Immature natural killer cell (primary cell): ENCODE results near the gene LRIT2. TPM values are rescaled to one million over a fixed set of nuclear protein-coding genes. Genes with fewer than 3 reads are reported as not detected.
"Not testable (repeated sequence)": the region's sequence is repeated elsewhere in the genome, so short reads cannot be mapped to it uniquely, and the experiment has no call there.

Experiments used
- DNase-seq, 3 donors: peaks; one replicate each; pipeline ENCODE4 v3.0.0; 2022; ENCODE audit warnings: mixed read lengths in 1 of 3
- H3K27ac Mint-ChIP-seq, 6 donors: one replicate each; pipeline ENCODE4 v1.8.0; 2020; ENCODE audit warnings: mixed read lengths in 6 of 6, mild to moderate bottlenecking in 5 of 6, inconsistent platforms in 4 of 6, moderate library complexity in 3 of 6
- H3K27me3 Mint-ChIP-seq, 3 donors: one replicate each; pipeline ENCODE4 v1.8.0; 2020 to 2021; ENCODE audit warnings: low read depth in 3 of 3, mild to moderate bottlenecking in 3 of 3, mixed read lengths in 3 of 3, moderate library complexity in 3 of 3, inconsistent platforms in 1 of 3
- H3K36me3 Mint-ChIP-seq, 3 donors: one replicate each; pipeline ENCODE4 v1.8.0; 2020; ENCODE audit warnings: mixed read lengths in 3 of 3, inconsistent platforms in 2 of 3, mild to moderate bottlenecking in 2 of 3
- H3K4me1 Mint-ChIP-seq, 2 donors: one replicate each; pipeline ENCODE4 v1.8.0; 2020; ENCODE audit warnings: inconsistent platforms in 2 of 2, mild to moderate bottlenecking in 2 of 2, mixed read lengths in 2 of 2, moderate library complexity in 1 of 2
- H3K4me3 Mint-ChIP-seq, 5 donors: one replicate each; pipeline ENCODE4 v1.8.0; 2020; ENCODE audit warnings: mild to moderate bottlenecking in 5 of 5, mixed read lengths in 5 of 5, inconsistent platforms in 3 of 5, moderate library complexity in 3 of 5
- H3K9me3 Mint-ChIP-seq, 6 donors: one replicate each; pipeline ENCODE4 v1.8.0; 2020; ENCODE audit warnings: mild to moderate bottlenecking in 6 of 6, mixed read lengths in 6 of 6, inconsistent platforms in 4 of 6, moderate library complexity in 3 of 6
- polyA plus RNA-seq, 3 donors: library from polyadenylated mRNA; unstranded; fragments of 300-500 nt; fragmentation: Illumina TruSeq; gene quantifications; one replicate each; pipeline ENCODE4 v1.2.3, GENCODE V29; 2021

LRIT2 gene
- polyA plus RNA-seq, 3 donors from 2014 or later: not detected

GRCh38 chr10:84195044-84195830 is 30.1 kb downstream of the LRIT2 start:
- peaks cover 2 to 17% (median 2%) of the 10 kb centered on the region in 3 donors for H3K27me3 Mint-ChIP-seq
- no peak overlapping the region for H3K27ac Mint-ChIP-seq

DNA sequence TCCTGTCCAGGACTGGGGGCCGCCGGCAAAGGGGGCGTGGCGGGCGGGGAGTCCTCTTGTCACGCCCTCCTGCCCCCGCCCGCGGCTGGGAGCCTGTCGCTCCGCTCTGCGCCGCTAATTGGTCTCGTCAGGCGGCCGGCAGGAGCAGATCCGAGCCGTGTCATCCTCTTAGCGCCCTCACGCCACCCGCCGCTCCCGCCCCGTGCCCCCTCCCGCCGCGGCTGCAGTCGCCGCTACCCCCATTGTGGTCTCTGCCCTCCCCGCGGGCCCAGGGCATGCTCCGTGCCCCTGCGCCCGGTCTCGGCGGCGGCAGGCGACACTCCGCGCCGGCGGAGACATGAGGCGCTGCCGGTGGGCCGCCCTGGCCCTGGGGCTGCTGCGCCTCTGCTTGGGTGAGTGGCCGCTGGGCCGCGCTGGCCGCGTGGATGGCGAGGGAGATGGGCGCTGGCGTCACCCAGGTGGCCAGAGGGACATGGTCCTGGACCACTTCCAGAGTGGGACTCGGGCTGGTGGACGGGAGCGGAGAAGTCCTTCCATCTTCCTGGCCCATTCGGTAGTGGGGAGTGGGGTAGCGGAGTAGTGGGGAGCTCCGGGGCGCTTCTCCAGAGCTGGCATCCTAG is 30.8 kb downstream of the LRIT2 start, which contains the start of gene CDHR1:
CDHR1 (plus strand) TSS at position 114 of the 620 bp plus-strand sequence; CDS start at position 338, 224 bp downstream.
- peak within 1 kb of the TSS; percentile 77 to 80 (median 77) for H3K4me3 Mint-ChIP-seq
- peaks cover 28 to 44% of the 10 kb centered on the region in 2 donors for H3K4me1 Mint-ChIP-seq
- DNase-seq: peak; percentile 66 to 72 (median 69)
- peak within 1 kb of the TSS in 2 of 6 donors; percentile 62 to 70 for H3K27ac Mint-ChIP-seq
- H3K36me3 Mint-ChIP-seq: peaks cover 0 to 9% (median 6%) of the 10 kb centered on the region in 3 donors
- H3K9me3 Mint-ChIP-seq: no peaks in the 10 kb centered on the region
- peaks cover 2 to 17% (median 2%) of the 10 kb centered on the region in 3 donors for H3K27me3 Mint-ChIP-seq

More at GRCh38 chr10:84195044-84195830, 30.1 kb downstream of the LRIT2 start:
- peak overlapping the region; percentile 77 to 80 (median 77) for H3K4me3 Mint-ChIP-seq
- peaks cover 0 to 11% (median 6%) of the 10 kb centered on the region in 3 donors for H3K36me3 Mint-ChIP-seq
- no peak for DNase-seq
- H3K4me1 Mint-ChIP-seq: peaks cover 28 to 42% of the 10 kb centered on the region in 2 donors
- H3K9me3 Mint-ChIP-seq: no peaks in the 10 kb centered on the region

DNA sequence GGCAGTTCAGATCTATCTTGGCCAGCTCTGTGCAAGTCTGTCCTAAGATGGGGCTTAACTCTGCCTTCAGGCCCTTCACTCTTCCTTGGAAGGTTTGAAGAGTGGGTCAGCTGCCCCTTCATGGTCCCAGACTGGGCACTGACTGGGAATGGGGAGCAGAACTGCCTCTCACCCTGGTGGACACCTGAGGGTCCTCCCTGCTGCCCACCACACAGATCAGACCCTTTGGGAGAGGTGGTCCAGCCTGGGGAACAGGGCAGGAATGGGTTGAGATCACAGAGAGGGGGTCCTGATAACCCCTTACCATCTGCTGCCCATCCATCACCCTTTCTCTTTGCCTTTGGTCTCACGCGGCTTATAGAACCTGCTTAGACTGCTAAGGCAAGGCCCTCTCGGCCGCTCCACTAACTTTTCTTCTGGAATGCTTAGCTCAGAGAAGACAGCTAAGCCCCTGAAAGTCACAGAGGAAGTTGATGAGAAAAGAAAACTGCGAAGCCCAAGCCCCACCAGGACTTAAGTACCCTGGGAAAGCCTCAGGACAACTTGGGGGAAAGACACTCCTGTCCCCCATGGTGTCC is 31.4 kb downstream of the LRIT2 start:
- DNase-seq: no peak
- Mint-ChIP-seq H3K4me3 (peak overlapping the region; percentile 77 to 80 (median 77)), H3K9me3 (no peaks in the 10 kb centered on the region), H3K27me3 (peaks cover 2 to 17% (median 2%) of the 10 kb centered on the region in 3 donors), H3K4me1 (peaks cover 28 to 44% of the 10 kb centered on the region in 2 donors), H3K36me3 (peaks cover 0 to 7% (median 6%) of the 10 kb centered on the region in 3 donors), H3K27ac (peak overlapping the region in 2 of 6 donors; percentile 62 to 70)

- H3K4me1 Mint-ChIP-seq: peaks cover 28 to 44% of the 10 kb centered on the region in 2 donors
- H3K9me3 Mint-ChIP-seq: no peaks in the 10 kb centered on the region
- no peak for DNase-seq
- peak overlapping the region; percentile 36 to 77 (median 48) for H3K4me3 Mint-ChIP-seq
- H3K36me3 Mint-ChIP-seq: peaks cover 0 to 3% (median 2%) of the 10 kb centered on the region in 3 donors
- peak overlapping the region in 1 of 6 donors; percentile 10 for H3K27ac Mint-ChIP-seq
- peaks cover 2 to 19% (median 2%) of the 10 kb centered on the region in 3 donors for H3K27me3 Mint-ChIP-seq
Observed at GRCh38 chr10:84193327-84193726, 32.0 kb downstream of the LRIT2 start.

GRCh38 chr10:84191106-84191505 is 34.2 kb downstream of the LRIT2 start:
- Mint-ChIP-seq H3K4me3 (peak overlapping the region in 2 of 5 donors; percentile 0 to 16), H3K36me3 (no peaks in the 10 kb centered on the region), H3K27me3 (peaks cover 2 to 17% (median 2%) of the 10 kb centered on the region in 3 donors), H3K27ac (peak overlapping the region in 3 of 6 donors; percentile 2 to 13 (median 5)), H3K9me3 (no peaks in the 10 kb centered on the region), H3K4me1 (peaks cover 28 to 39% of the 10 kb centered on the region in 2 donors)
- DNase-seq: peak in 1 of 3 donors; percentile 13

DNA sequence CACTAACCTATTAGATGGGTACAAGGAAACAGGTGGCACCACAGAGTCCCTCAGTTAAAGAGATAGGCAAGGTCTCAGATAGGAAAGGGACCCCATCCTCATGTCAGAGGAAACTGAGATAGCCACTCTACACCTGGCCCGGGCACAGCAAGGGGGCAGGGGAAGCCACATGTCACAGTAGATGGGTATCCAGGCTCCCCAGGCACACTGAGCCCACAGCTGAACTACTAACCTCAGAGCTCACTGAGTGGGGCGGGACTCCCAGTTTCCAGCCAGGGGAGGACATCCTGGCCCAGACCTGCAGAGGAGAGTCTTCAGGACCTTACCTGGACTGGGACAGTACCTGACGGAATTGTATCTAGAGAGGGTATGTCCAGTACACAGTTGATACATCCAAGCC is 34.7 kb downstream of the LRIT2 start:
- Mint-ChIP-seq H3K4me1 (peaks cover 25 to 35% of the 10 kb centered on the region in 2 donors), H3K27ac (no peak overlapping the region), H3K27me3 (peaks cover 0 to 15% (median 2%) of the 10 kb centered on the region in 3 donors), H3K9me3 (no peaks in the 10 kb centered on the region), H3K36me3 (no peaks in the 10 kb centered on the region), H3K4me3 (no peak overlapping the region)
- DNase-seq: no peak

DNA sequence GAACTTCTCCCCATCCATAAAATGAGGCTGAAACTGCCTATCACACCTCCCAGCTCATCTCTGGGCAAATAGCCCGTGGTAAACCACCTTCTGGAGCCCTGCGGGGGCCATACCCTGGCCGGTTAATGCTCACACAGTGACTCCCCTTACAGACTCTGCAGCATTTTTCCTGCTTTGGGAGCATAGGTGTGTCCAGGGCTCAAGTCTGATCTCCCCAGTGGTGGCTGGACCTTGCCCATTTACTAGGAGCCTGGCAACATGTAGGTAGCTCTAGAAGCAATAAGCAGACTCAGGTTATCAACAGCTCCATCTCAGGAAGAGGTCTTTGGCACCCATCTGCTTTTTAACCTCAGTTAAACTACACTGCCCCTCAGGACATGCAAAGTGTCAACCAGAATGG is 36.5 kb downstream of the LRIT2 start:
- peak in 2 of 3 donors; percentile 18 to 23 for DNase-seq
- Mint-ChIP-seq H3K27me3 (peaks cover 0 to 15% (median 2%) of the 10 kb centered on the region in 3 donors), H3K9me3 (no peaks in the 10 kb centered on the region), H3K27ac (peak overlapping the region in 1 of 6 donors; percentile 80), H3K36me3 (no peaks in the 10 kb centered on the region), H3K4me1 (peaks cover 26 to 31% of the 10 kb centered on the region in 2 donors), H3K4me3 (peak overlapping the region in 4 of 5 donors; percentile 27 to 63 (median 36))

DNA sequence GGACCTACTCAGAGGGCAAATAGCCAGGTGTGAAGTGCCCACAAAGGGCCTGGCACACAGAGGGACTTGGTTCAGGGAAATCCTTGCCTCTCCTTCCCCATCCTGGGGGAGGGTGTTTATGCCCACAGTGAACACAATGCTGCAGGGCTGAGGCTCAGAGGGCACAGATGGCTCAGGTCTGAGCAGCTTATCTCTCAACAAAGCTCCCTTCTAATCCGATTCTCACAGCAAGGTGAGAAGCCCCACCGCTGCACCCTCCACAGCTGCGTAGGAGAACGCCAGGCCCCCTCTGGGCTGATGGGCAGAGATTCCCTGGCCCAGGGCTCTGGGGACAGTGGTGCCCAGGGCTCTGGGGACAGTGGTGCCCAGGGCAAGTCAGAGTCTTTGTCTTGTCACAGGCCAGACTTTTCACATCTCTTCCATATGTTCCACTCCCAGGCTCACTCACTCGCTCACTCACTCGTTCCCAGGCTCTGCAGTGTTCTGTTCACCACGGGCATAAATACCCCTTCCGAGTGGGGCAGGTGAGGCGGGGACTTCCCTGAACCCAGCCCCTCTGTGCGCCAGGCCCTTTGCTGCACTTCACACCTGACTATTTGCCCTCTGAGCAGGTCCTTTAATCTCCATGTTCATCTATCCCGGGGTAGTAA is 39.7 kb downstream of the LRIT2 start:
- DNase-seq: no peak
- Mint-ChIP-seq H3K4me1 (peaks cover 12 to 16% of the 10 kb centered on the region in 2 donors), H3K9me3 (no peaks in the 10 kb centered on the region), H3K27ac (no peak overlapping the region), H3K36me3 (no peaks in the 10 kb centered on the region), H3K27me3 (peaks cover 0 to 8% (median 2%) of the 10 kb centered on the region in 3 donors), H3K4me3 (no peak overlapping the region)

DNA sequence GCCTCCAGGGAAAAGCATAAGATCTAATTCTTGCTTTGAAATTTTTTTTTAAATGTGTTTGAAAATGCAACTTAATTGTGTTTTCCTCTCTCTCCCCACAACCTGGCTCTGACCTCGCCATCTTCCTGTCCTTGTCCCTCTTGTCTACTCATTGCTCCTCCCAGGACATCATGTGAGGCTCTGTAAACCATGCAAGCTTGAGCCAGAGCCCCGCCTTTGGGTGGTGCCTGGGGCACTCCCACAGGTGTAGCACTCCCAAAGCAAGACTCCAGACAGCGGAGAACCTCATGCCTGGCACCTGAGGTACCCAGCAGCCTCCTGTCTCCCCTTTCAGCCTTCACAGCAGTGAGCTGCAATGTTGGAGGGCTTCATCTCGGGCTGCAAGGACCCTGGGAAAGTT is 40.8 kb downstream of the LRIT2 start:
- Mint-ChIP-seq H3K9me3 (no peaks in the 10 kb centered on the region), H3K4me3 (no peak overlapping the region), H3K36me3 (no peaks in the 10 kb centered on the region), H3K27me3 (peaks cover 0 to 5% (median 2%) of the 10 kb centered on the region in 3 donors), H3K4me1 (peaks cover 8 to 10% of the 10 kb centered on the region in 2 donors), H3K27ac (peak overlapping the region in 2 of 6 donors; percentile 33 to 36)
- no peak for DNase-seq

- Mint-ChIP-seq H3K9me3 (no peaks in the 10 kb centered on the region), H3K4me3 (no peak overlapping the region), H3K4me1 (peaks cover 8 to 10% of the 10 kb centered on the region in 2 donors), H3K27me3 (peaks cover 0 to 2% (median 0%) of the 10 kb centered on the region in 3 donors), H3K36me3 (no peaks in the 10 kb centered on the region), H3K27ac (peak overlapping the region in 1 of 6 donors; percentile 1)
- DNase-seq: no peak
Observed at GRCh38 chr10:84181631-84182030, 43.7 kb downstream of the LRIT2 start.

GRCh38 chr10:84180386-84180785 is 45.0 kb downstream of the LRIT2 start:
- not testable (repeated sequence) for H3K27me3 Mint-ChIP-seq, H3K4me3 Mint-ChIP-seq, H3K9me3 Mint-ChIP-seq, H3K36me3 Mint-ChIP-seq, DNase-seq, H3K27ac Mint-ChIP-seq
- H3K4me1 Mint-ChIP-seq: peaks cover 8 to 12% of the 10 kb centered on the region in 2 donors

DNA sequence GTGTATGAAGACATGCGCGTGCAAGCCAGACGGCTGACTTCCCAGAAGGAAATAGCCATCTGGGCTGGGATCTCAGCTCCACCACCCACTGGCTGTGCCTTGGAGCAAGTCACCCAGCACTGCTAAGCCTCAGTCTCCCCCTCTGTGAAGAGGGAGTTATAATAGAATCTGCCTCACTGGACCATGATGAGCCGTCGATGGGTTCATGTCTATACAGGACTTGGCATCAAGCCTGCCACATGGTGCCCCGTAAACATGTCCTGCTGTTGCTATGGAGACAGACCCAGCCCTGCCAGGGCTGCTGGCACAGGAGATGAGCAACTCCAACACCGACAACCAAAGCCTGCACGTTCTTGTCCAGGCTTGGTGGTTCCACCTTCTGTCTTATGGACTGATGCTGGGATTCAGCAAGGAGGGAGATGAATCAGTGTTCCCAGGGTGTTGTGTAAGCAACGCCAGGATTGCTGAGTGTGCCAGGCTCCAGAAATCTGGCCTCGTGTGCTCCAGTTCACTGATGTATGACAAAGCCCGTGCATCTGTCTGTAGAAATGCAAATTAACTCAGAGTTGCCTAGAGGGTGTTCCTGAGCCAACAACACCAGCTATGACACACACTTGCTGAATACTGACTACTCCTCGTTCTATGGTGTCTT is 46.2 kb downstream of the LRIT2 start:
- H3K4me3 Mint-ChIP-seq: no peak overlapping the region
- peaks cover 6 to 11% of the 10 kb centered on the region in 2 donors for H3K4me1 Mint-ChIP-seq
- no peaks in the 10 kb centered on the region for H3K9me3 Mint-ChIP-seq
- no peaks in the 10 kb centered on the region for H3K36me3 Mint-ChIP-seq
- DNase-seq: peak; percentile 32 to 61 (median 32)
- H3K27me3 Mint-ChIP-seq: peaks cover 0 to 2% (median 2%) of the 10 kb centered on the region in 3 donors
- H3K27ac Mint-ChIP-seq: no peak overlapping the region

DNA sequence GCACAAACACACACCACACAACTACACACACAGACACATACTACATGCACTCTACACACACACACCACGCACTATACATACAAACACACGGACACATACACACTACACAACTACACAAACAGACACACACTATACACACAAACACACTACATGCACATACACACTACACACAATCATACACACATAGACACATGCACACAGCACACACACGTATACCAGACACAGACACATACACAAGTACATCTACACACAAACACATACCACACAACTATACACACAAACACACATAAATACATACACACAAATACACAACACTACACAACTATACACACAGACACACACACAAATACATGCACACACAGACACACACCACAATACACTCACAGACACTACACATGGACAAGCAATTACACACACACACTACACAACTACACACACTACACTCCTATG is 47.2 kb downstream of the LRIT2 start:
- DNase-seq: no peak
- Mint-ChIP-seq H3K9me3 (no peaks in the 10 kb centered on the region), H3K36me3 (no peaks in the 10 kb centered on the region), H3K27ac (no peak overlapping the region), H3K27me3 (peaks cover 1 to 2% (median 2%) of the 10 kb centered on the region in 3 donors), H3K4me3 (no peak overlapping the region), H3K4me1 (peaks cover 9 to 14% of the 10 kb centered on the region in 2 donors)
